ENCODE measurements around the gene MRPL52. TPM values are rescaled to one million over a fixed set of nuclear protein-coding genes. Genes with fewer than 3 reads are reported as not detected.

Gene MRPL52
- total and polyA plus RNA-seq, 2 of the 13 experiments (the other 11 are each of a cell fraction or from before 2014, with no cell fraction given) = 118 to 329 TPM

DNA sequence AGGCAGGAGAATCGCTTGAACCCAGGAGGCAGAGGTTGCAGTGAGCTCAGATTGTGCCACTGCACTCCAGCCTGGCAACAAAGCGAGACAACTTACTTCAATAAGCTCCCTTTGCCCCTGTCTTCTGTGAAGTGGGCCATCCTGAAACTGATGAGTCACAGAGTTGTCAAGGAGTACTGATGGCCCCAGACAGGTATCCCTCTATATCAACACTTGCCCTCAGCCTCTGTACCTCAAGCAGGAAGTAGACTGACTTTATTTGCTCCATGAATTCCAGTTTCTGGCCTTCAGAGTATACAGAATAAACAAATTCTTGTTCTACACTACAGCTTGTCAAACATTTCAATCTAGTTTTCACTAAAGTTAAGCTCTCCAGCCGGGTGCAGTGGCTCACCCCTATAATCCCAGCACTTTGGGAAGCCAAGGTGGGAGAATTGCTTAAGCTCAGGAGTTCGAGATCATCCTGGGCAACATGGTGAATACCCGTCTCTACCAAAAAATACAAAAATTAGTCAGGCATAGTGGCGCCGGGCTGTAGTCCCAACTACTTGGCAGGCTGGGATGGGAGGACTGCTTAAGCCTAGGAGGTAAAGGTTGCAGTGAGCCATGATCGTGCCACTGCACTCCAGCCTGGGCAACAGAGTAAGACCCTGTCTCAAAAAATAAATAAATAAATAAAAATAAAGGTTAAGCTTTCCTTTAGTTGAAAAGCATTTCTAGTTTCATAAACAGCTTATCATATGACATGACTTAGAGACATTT lies 25.5 kb downstream of the MRPL52 start (continued):
- TF ChIP-seq AGO1 (IDR thresholded peaks at IDR 0.05; ENCODE audit: low read depth, low read length, poor library complexity, severe bottlenecking) (no peak), ZNF557 (CRISPR knock-in tag; IDR thresholded peaks at IDR 0.05) (no peak), EEA1 (CRISPR knock-in tag; IDR thresholded peaks at IDR 0.05; ENCODE audit: borderline replicate concordance) (no peak), ZFAT (CRISPR knock-in tag; conservative IDR thresholded peaks at IDR 0.05) (no peak), ZNF350 (CRISPR knock-in tag; IDR thresholded peaks at IDR 0.05; ENCODE audit: borderline replicate concordance, low read depth) (peak; percentile 55; the same call in 1 of the 2 replicates), ZNF883 (CRISPR knock-in tag; IDR thresholded peaks at IDR 0.05; ENCODE audit: not compliant biosample characterization) (no peak), NBN (conservative IDR thresholded peaks at IDR 0.05) (no peak), BRD4 (CRISPR knock-in tag; IDR thresholded peaks at IDR 0.05) (no peak), RAD21 (CRISPR knock-in tag; IDR thresholded peaks at IDR 0.05) (no peak), SAP130 (CRISPR knock-in tag; IDR thresholded peaks at IDR 0.05; ENCODE audit: low read depth) (peak; percentile 74), ZNF652 (CRISPR knock-in tag; IDR thresholded peaks at IDR 0.05; ENCODE audit: borderline replicate concordance, low read depth) (no peak), ZNF251 (CRISPR knock-in tag; IDR thresholded peaks at IDR 0.05) (no peak)
- TF ChIP-seq, protein P1, sequence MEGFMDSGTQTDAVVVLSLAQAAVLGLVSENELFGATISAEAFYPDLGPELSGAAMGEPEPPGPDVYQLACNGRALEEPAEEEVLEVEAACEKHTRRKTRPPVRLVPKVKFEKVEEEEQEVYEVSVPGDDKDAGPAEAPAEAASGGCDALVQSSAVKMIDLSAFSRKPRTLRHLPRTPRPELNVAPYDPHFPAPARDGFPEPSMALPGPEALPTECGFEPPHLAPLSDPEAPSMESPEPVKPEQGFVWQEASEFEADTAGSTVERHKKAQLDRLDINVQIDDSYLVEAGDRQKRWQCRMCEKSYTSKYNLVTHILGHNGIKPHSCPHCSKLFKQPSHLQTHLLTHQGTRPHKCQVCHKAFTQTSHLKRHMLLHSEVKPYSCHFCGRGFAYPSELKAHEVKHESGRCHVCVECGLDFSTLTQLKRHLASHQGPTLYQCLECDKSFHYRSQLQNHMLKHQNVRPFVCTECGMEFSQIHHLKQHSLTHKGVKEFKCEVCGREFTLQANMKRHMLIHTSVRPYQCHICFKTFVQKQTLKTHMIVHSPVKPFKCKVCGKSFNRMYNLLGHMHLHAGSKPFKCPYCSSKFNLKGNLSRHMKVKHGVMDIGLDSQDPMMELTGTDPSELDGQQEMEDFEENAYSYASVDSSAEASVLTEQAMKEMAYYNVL (CRISPR knock-in tag; IDR thresholded peaks at IDR 0.05; ENCODE audit: borderline replicate concordance) = no peak
- TF ChIP-seq, protein P2, sequence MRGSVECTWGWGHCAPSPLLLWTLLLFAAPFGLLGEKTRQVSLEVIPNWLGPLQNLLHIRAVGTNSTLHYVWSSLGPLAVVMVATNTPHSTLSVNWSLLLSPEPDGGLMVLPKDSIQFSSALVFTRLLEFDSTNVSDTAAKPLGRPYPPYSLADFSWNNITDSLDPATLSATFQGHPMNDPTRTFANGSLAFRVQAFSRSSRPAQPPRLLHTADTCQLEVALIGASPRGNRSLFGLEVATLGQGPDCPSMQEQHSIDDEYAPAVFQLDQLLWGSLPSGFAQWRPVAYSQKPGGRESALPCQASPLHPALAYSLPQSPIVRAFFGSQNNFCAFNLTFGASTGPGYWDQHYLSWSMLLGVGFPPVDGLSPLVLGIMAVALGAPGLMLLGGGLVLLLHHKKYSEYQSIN (CRISPR knock-in tag; IDR thresholded peaks at IDR 0.05; ENCODE audit: borderline replicate concordance) = no peak
- TF ChIP-seq, protein P3, sequence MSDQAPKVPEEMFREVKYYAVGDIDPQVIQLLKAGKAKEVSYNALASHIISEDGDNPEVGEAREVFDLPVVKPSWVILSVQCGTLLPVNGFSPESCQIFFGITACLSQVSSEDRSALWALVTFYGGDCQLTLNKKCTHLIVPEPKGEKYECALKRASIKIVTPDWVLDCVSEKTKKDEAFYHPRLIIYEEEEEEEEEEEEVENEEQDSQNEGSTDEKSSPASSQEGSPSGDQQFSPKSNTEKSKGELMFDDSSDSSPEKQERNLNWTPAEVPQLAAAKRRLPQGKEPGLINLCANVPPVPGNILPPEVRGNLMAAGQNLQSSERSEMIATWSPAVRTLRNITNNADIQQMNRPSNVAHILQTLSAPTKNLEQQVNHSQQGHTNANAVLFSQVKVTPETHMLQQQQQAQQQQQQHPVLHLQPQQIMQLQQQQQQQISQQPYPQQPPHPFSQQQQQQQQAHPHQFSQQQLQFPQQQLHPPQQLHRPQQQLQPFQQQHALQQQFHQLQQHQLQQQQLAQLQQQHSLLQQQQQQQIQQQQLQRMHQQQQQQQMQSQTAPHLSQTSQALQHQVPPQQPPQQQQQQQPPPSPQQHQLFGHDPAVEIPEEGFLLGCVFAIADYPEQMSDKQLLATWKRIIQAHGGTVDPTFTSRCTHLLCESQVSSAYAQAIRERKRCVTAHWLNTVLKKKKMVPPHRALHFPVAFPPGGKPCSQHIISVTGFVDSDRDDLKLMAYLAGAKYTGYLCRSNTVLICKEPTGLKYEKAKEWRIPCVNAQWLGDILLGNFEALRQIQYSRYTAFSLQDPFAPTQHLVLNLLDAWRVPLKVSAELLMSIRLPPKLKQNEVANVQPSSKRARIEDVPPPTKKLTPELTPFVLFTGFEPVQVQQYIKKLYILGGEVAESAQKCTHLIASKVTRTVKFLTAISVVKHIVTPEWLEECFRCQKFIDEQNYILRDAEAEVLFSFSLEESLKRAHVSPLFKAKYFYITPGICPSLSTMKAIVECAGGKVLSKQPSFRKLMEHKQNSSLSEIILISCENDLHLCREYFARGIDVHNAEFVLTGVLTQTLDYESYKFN (CRISPR knock-in tag; conservative IDR thresholded peaks at IDR 0.05) = peak; percentile 45
- TF ChIP-seq, protein P4, sequence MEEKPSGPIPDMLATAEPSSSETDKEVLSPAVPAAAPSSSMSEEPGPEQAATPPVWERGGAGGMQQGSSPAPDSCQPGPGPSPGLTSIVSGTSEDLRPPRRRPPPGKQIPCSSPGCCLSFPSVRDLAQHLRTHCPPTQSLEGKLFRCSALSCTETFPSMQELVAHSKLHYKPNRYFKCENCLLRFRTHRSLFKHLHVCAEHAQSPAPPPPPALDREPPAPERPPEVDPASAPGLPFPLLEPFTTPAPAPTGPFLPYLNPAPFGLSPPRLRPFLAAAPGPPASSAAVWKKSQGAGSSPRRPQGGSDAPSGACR (CRISPR knock-in tag; IDR thresholded peaks at IDR 0.05) = peak; percentile 20; the same call in 1 of the 2 replicates

All from HepG2 (cell line).